Ramos (cell line): ENCODE data around the gene ETS2.
"Not testable (repeated sequence)": the region's sequence is repeated elsewhere in the genome, so short reads cannot be mapped to it uniquely, and the experiment has no call there.

Experiments
- in situ Hi-C: fragments of 300-500 bp; cut with MboI; formaldehyde crosslinking; loops from one replicate; pipeline ENCODE4 v1.14.3; 2022; ENCODE audit warnings: low sequenced_read_pairs; ENCODE audit not compliant: unreplicated experiment

Gene ETS2

GRCh38 chr21:38814126-38815059 lies 8.7 kb downstream of the ETS2 start:
- in situ Hi-C loops: no loop called here

- in situ Hi-C loops: no loop called here
These were observed 9.3 kb downstream of the ETS2 start for GRCh38 chr21:38815060-38815405.

GRCh38 chr21:38816400-38816977 lies 10.8 kb downstream of the ETS2 start:
- in situ Hi-C loops: no loop called here

- in situ Hi-C loops: no loop called here
These were observed 11.9 kb downstream of the ETS2 start for GRCh38 chr21:38817371-38818324.

- in situ Hi-C loops: no loop called here
These were observed 12.6 kb downstream of the ETS2 start for GRCh38 chr21:38818325-38818723.

DNA sequence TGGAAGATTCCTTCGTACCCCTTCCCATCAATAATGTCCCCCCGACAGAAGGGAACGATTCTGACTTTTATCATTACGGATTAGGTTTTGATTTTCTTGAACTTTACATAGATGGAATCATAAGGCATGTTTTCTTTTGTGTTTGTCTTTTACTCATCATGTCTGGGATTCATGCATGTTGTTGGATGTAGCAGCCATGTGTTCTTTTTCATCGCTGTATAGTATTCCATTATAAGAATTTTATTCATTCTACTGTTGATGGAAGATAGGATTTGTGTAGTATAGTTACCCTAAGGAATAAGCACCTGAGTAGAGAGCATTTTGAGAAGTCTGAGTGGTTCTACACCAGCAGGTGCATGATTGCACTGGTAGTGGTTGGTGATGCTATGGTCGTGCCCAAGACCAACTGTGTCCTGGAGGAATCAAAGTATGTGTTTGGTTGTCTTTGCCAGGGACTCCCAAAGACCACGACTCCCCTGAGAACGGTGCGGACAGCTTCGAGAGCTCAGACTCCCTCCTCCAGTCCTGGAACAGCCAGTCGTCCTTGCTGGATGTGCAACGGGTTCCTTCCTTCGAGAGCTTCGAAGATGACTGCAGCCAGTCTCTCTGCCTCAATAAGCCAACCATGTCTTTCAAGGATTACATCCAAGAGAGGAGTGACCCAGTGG lies 13.5 kb downstream of the ETS2 start:
- in situ Hi-C loops: no loop called here

- in situ Hi-C loops: no loop called here
These were observed 14.0 kb downstream of the ETS2 start for GRCh38 chr21:38819719-38820159.

DNA sequence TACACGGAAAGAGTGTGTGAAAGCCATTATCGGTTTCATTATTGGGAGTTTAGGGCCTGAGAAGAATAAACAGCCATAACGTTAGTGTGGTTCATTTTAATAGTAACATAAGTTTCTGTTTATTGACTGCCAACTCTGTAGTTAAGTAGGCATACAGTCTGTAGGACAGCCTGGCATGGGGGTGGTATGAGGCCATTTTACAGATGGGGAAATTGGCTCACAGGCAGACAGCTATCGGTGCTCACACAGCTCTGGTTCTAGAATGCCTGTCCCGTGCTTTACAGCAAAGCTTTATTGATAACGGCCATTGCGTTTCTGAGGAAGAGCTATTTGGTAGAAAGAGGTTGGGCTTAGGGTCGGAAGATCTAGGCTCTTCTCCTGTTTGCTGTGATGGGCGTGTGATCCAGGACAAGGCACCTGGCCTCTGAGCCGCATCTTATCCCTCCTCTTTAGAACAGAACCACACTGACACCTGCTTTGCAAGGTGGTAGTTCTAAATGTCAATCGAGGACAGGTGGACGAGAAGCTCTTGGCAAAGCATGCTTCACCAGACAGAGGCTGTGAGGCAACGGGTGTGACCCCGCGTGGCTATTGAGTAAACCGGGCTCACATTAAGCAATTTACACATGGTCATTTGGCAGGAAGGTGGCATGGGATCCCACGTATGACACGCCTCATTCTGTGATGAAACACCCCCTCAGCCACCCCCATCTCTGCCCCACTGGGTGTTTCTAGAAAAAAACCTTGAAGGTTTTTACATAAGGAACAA lies 14.9 kb downstream of the ETS2 start:
- in situ Hi-C loops: no loop called here

- in situ Hi-C loops: no loop called here
These were observed 15.5 kb downstream of the ETS2 start for GRCh38 chr21:38821248-38821647.

DNA sequence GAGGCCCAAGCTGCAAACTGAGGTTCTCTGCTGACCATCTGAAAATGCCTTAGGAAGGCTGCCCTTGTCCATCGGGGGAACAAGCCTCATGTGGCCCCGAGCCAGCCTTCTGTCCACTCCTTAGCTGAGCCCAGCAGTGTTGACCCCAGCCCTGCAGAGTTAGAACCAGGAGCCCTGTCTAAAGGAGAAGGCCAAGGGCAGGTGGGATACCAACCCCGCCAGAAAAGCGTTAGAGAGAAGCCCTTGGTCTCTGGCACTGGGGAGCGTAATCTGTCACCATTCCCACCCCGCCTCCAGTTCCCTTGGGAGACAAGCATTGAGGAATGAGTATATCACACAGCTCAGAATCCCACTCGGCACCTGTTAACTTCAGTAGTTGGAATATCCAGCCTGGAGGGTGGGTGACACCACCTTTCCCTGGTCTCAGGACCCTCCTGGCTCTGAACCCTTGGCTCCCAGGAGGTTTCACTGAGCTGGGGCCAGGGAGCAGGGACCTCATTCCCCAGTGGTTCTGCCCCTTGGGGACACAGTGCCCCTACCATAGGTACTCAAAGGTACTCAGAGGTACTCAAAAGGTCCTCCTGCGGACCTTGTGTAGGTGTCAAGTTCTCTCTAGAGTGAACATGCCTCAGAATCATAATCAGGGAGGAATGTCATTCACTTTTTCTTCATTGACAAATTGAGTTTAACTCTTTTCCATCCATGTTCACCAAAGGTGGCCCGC lies 16.4 kb downstream of the ETS2 start:
- in situ Hi-C loops: no loop called here

- in situ Hi-C loops: no loop called here
These were observed 17.1 kb downstream of the ETS2 start for GRCh38 chr21:38822778-38823238.

- in situ Hi-C loops: no loop called here
These were observed 18.0 kb downstream of the ETS2 start for GRCh38 chr21:38823737-38824123.

- in situ Hi-C loops: no loop called here
These were observed 18.5 kb downstream of the ETS2 start for GRCh38 chr21:38824124-38824822.

GRCh38 chr21:38825269-38825668 lies 19.5 kb downstream of the ETS2 start:
- in situ Hi-C loops: no loop called here

GRCh38 chr21:38825921-38826320 lies 20.2 kb downstream of the ETS2 start:
- in situ Hi-C loops: no loop called here

- in situ Hi-C loops: not testable (repeated sequence)
These were observed 22.4 kb downstream of the ETS2 start for GRCh38 chr21:38828111-38828510.

DNA sequence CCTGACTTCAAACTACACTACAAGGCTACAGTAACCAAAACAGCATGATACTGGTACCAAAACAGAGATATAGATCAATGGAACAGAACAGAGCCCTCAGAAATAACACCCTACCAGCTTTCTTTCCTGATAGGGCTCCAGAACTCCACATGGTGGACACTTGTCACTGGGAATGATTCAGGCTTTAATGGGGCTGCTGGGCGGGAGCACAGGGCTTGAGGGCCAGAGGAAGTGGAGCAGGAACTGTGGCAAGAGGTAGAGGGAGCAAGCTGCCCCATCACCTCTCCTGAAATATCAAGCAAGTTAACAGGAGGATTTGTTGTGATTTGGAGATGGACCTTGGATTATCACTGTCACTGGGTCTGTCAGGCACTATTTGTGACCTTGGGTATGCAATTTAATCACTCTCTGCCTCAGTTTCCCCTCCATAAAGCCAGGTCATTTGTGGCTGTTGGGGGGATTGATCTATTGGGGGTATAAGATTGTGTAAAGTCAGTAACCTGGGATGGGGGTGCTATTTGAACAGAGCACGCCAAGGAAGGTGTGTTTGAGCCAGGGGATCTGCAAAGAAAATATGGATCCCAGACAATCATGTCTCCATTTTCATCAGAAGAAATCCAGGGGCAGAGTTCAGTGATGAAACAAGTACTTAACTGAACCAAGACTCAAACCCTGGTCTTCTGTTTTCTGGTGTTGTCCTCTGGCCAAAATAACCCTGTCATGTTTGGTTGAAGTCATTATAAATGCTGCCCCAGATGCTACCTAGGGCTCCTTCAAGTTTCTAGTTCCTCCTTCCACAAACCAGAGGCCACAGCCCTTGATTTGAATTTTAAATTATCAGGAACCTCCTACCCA lies 25.2 kb downstream of the ETS2 start:
- in situ Hi-C loops: no loop called here
